Activated CD8-positive, alpha-beta memory T cell treated with anti-CD3 and anti-CD28 coated beads for 48 hours (primary cell): Measurements from ENCODE around the gene ARHGAP9.
A peak's percentile ranks its signal among the peaks of the same experiment; 100 is the strongest.

Source experiments
- DNase-seq, 3 experiments: peaks; one replicate each; pipeline ENCODE4 v3.0.0-alpha.2; 2020; ENCODE audit warnings: low read depth in 2 of 3, low spot score in 2 of 3

ARHGAP9 gene

GRCh38 chr12:57479376-57480115, at the start of gene ARHGAP9:
TSS of gene ARHGAP9 (minus strand) at chr12:57479866. CDS start at chr12:57479406, 460 bp downstream.
- DNase-seq, result no peak

DNA sequence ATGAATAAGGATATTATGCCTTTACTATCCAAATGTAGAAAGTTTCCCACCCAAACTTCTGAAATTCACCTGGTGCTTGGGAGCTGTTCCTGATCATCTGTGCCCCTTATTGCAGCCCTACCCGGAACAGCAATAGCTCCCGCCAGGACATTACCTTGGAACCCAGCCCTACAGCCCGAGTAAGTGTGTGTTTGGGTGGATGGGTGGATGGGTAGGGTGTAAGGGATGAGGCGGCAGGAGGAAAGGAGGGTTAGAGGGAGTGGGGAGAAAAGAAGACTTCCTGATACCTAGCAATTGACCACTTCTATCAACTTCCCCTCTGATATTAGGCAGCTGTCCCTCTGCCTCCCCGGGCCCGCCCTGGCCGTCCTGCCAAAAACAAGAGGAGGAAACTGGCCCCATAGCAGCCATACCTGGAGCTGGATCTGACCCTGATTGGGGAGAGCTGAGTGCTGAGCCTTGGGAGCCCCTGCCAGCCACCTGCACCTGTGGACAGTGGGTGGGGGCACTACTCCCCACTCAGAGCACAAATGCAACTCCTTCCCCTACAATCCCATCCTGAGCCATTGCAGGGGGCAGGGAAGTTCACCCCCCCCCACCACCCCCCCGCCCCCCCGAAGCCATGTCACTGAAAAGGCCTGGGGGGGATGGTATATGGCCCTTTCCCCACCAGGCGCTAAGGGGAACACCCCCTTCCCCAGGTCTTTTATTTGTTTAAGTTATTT, 49.3 kb upstream of the ARHGAP9 start:
- no peak for DNase-seq

- no peak for DNase-seq
These were observed 48.5 kb upstream of the ARHGAP9 start for GRCh38 chr12:57528176-57528575.

GRCh38 chr12:57527184-57527583, 47.5 kb upstream of the ARHGAP9 start:
- no peak for DNase-seq

- no peak for DNase-seq
These were observed 46.9 kb upstream of the ARHGAP9 start for GRCh38 chr12:57526477-57527126.

DNA sequence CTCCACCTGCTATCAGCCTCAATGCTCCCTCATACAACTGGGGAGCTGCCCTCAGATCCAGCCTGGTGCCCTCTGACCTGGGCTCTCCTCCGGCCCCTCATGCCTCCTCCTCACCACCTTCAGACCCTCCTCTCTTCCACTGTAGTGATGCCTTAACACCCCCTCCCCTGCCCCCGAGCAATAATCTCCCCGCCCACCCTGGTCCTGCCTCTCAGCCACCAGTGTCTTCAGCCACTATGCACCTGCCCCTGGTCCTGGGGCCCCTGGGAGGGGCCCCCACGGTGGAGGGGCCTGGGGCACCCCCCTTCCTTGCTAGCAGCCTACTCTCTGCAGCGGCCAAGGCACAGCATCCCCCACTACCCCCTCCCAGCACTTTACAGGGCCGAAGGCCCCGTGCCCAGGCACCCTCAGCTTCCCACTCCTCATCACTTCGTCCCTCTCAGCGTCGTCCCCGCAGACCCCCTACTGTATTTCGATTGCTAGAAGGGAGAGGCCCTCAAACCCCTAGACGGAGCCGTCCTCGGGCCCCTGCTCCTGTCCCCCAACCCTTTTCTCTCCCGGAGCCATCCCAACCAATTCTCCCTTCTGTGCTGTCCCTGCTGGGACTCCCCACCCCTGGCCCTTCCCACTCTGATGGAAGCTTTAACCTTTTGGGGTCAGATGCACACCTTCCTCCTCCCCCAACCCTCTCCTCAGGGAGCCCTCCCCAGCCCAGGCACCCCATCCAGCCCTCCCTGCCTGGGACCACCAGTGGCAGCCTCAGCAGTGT, 46.1 kb upstream of the ARHGAP9 start:
- DNase-seq, result no peak

GRCh38 chr12:57524814-57525614, 45.3 kb upstream of the ARHGAP9 start:
- no peak for DNase-seq

DNA sequence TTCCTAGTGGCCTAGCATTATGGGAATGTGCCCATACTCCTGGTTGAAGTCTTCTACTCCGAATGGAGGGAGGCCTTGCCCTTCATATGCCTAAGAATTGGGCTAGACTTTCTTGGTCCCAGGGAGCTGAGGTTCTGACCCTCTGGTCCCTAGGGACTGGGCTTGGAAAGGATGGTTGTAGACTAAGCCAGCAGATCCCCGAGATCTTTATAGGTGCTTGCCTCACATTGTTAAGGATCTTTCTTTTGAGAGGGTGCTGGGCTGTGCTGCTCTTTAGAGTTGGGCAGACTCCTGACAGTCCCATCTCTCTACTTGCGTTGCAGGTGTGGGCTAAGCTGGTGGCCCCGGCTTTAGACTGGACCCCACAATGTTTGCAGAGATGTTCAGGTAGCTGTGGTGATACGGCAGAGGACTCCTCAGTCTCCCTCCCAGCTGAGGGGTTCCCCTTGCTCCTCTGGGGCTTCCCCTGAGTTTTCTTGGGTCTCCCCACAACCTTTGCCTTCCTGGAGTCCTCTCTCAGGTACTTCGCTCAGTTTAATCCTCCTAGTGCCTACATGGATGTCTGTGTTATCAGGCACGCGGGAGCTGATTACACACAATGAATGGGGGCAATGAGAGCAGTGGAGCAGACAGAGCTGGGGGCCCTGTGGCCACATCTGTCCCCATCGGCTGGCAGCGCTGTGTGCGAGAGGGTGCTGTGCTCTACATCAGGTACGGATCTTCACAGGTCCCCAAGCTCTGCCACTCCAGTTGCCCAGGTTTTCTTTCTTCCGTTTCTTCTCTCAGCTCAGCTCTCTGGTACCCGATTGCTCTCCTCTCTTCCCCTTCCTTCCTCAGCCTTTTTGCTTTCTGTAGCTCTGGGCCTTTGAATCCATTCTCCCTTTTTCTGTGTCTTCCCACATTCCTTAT, 44.3 kb upstream of the ARHGAP9 start:
- no peak for DNase-seq

GRCh38 chr12:57522887-57523705, 43.4 kb upstream of the ARHGAP9 start:
- DNase-seq, result no peak

DNA sequence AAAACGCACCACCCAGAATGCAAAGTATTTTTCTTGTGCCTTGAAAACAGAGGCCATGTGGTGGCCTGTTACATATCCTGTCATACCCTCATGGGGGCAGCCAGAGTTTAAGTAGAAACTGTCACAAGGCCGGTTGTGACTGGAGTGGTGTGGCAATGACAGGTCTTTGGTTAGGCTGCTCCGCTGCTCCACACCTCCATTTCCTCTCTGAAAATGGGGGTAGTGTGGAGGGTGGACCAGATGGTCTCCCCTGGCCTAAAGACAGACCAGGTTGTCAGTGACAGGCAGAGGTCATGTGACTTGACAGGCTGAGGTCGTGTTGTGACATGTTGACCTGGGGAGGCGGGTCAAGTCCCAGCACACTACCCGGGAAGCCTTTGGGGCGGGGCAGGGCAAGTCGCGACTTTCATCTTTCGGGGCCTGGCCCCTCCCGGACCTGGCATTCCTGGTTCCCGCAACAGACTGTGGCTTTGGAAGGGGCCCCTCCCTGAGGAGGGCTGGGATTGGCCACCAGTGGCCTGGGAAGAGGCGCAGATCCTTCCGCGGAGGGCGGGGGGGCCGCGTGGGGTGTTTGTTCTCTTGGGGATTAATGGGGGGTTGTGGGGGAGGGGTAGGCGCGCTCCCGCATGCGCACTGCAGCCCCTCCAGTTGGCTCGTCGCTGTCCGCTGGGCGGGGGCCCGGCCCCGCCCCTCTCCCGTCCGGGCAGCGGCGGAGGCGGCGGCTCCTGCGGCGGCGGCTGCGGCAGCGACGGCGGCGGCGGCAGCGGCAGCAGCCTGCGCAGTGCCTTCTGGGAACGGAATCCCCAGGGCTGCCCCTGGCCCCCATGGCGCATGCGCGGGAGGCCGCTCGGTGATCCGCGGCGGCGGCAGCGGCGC, 42.6 kb upstream of the ARHGAP9 start, which contains the start of gene MBD6:
TSS of gene MBD6 (plus strand) at position 814 of the 876 bp plus-strand sequence. CDS start 1,480 bp downstream, outside the sequence.
- peak in 2 of 3 experiments; percentile 87 for DNase-seq

DNA sequence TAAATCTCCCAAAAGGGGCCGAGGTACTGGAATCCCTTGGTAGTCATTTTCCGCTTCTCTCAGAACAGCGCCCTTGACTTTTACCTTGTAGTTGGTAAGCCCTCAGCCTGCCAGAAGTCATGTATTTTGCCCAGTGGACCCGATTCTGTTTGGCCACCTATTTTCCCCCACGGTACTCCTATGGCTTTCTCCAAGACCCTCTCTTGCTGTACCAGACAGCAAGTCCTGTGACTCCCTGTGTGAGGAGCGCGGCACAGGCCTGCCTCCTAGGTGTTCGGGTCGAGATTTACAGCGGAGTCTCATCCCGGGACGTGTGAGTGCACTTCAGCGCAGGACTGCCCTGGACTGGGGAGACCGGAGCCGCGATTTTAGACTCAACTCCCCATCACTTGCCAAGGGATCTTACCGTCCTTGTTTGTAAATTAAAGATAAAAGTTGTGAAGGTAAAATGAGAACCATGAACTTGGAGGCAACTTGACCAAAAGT, 41.9 kb upstream of the ARHGAP9 start:
- DNase-seq, result no peak

GRCh38 chr12:57520053-57520818, 40.6 kb upstream of the ARHGAP9 start, which contains the start of gene DDIT3:
TSS of gene DDIT3 (minus strand) at chr12:57520514. CDS start at chr12:57517406, 3,108 bp downstream.
- DNase-seq, result peak; percentile 97 to 100 (median 98)

GRCh38 chr12:57519796-57520052, 40.1 kb upstream of the ARHGAP9 start:
- peak in 1 of 3 experiments; percentile 34 for DNase-seq

DNA sequence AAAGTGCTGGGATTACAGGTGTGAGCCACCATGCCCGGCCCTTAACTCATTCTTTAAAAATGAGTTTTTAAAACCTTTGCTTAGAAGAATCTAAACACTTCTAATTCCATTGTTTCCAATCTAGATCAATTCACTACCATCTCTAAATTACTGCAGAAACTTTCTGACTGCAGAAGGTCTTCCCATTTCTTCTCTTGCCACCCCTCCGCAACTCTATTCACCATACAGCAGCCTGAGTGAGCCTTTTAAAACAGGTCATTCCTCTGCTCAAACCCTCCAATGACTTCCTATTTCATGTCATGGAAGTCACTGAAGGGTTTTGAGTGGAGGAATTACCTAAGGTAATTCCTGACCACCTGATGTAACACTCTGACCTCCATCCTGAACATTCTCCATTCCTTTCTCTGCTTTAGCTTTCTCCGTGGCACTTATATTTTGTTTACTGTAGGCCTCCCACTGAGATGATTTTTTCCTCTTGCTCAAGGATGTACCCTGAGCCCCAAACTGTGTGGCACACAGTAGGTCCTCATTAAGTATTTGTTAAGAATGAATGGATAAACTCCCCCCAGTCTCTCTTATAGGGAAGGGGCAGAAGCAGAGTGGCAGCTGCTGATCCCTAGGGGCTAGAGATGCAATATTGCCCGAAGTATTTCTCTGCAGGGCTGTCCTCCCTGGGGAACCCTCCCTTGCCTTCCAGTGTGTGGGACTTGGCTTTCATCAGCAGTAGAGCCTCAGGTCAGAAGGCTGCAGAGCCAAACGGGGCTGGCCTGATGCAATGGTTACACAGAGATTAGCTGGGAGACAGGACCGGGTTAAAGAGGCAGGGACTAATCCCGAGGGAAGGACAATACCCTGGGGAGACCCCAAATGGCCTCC, 39.5 kb upstream of the ARHGAP9 start:
- no peak for DNase-seq

- no peak for DNase-seq
These were observed 38.7 kb upstream of the ARHGAP9 start for GRCh38 chr12:57518176-57518919.
